Kidney (tissue), 14 donors: ENCODE data around the gene CUEDC1. TPM values are rescaled to one million over a fixed set of nuclear protein-coding genes. Genes with fewer than 3 reads are reported as not detected.

Experiments
- DNase-seq, 5 donors: peaks; one replicate each; pipeline ENCODE4 v3.0.0-alpha.2; 2013 to 2020
- FAIRE-seq: peaks from 2 replicates; lab custom pipeline; 2012; peaks lifted over from hg19 to GRCh38; lab: Jason Lieb, UNC
- H3K27ac ChIP-seq, 2 donors: one replicate each; pipeline ENCODE4 v1.7.0; 2013; ENCODE audit warnings: low read depth in 2 of 2, low read length in 2 of 2, inconsistent platforms in 1 of 2
- H3K27me3 ChIP-seq: one replicate; pipeline ENCODE4 v1.7.1; 2013; ENCODE audit warnings: low read length, inconsistent platforms; ENCODE audit not compliant: control insufficient read depth, insufficient read depth
- H3K36me3 ChIP-seq, 3 donors: one replicate each; pipeline versions ENCODE4 v1.7.0 to v1.7.1; 2013; ENCODE audit warnings: low read length in 3 of 3, control low read depth in 1 of 3, inconsistent platforms in 1 of 3; ENCODE audit not compliant: insufficient read depth in 3 of 3, control insufficient read depth in 2 of 3
- H3K4me1 ChIP-seq, 3 donors: one replicate each; pipeline versions ENCODE4 v1.7.0 to v1.7.1; 2013; ENCODE audit warnings: low read length in 3 of 3, inconsistent platforms in 1 of 3, low read depth in 1 of 3; ENCODE audit not compliant: control insufficient read depth in 2 of 3, insufficient read depth in 2 of 3
- H3K4me3 ChIP-seq, 3 donors: one replicate each; pipeline versions ENCODE4 v1.7.0 to v1.8.1; 2013; ENCODE audit warnings: low read length in 3 of 3, control low read depth in 1 of 3, inconsistent platforms in 1 of 3
- H3K9ac ChIP-seq, 3 donors: one replicate each; pipeline versions ENCODE4 v1.7.0 to v1.7.1; 2013; ENCODE audit warnings: low read length in 3 of 3, control low read depth in 1 of 3, inconsistent platforms in 1 of 3
- H3K9me3 ChIP-seq, 3 donors: one replicate each; pipeline versions ENCODE4 v1.7.0 to v1.7.1; 2013; ENCODE audit warnings: low read length in 3 of 3, control low read depth in 1 of 3, inconsistent platforms in 1 of 3; ENCODE audit not compliant: control insufficient read depth in 2 of 3, insufficient read depth in 1 of 3
- intact Hi-C: fragments of 100-400 bp; cut with DNase I; formaldehyde crosslinking; loops from one replicate; pipeline ENCODE4 v1.11.1; 2022
- polyA plus RNA-seq: library from polyadenylated mRNA; stranded (reverse); fragments of 350-450 nt; fragmentation: Illumina TruSeq; extraction: RNeasy Lipid Tissue Mini Kit (QIAGEN cat#74804); gene quantifications from one replicate; pipeline ENCODE4 v1.2.3, GENCODE V29; 2014; ENCODE audit warnings: low read depth, low replicate concordance; ENCODE audit not compliant: insufficient read depth
- total RNA-seq: library from RNA; stranded (reverse); fragmentation: NEBNext Ultra II Directional; extraction: Animal tissue kit (Norgen Biotek cat#: 25700); gene quantifications from one replicate; pipeline ENCODE4 v1.2.1, GENCODE V29; 2021
- TF ChIP-seq, protein P1 (sequence below): IDR thresholded peaks from 3 replicates; pipeline ENCODE4 v1.5.1; 2012; ENCODE audit warnings: mild to moderate bottlenecking, moderate library complexity, borderline replicate concordance; ENCODE audit not compliant: insufficient read depth; ENCODE audit errors: extremely low read depth
- donor health status: control.
- donor health status: control.
- donor health status: control.
- donor health status: control.
- donor health status: control.
- donor health status: DM: yes; HTN: yes; CAD: no.
- donor health status: Normal renal cell carcinoma (clear cell type).

CUEDC1 gene
- total and polyA plus RNA-seq, 2 donors from 2014 or later, result 33.0 to 52.3 TPM

- Histone ChIP-seq H3K9ac (peak overlapping the region in 1 of 3 donors; percentile 49), H3K4me3 (no peak overlapping the region), H3K4me1 (peaks cover 3 to 50% (median 43%) of the 10 kb centered on the region in 3 donors), H3K9me3 (no peaks in the 10 kb centered on the region), H3K36me3 (no peaks in the 10 kb centered on the region), H3K27ac (peak overlapping the region; percentile 90 to 98), H3K27me3 (no peaks in the 10 kb centered on the region)
- TF ChIP-seq, protein P1, sequence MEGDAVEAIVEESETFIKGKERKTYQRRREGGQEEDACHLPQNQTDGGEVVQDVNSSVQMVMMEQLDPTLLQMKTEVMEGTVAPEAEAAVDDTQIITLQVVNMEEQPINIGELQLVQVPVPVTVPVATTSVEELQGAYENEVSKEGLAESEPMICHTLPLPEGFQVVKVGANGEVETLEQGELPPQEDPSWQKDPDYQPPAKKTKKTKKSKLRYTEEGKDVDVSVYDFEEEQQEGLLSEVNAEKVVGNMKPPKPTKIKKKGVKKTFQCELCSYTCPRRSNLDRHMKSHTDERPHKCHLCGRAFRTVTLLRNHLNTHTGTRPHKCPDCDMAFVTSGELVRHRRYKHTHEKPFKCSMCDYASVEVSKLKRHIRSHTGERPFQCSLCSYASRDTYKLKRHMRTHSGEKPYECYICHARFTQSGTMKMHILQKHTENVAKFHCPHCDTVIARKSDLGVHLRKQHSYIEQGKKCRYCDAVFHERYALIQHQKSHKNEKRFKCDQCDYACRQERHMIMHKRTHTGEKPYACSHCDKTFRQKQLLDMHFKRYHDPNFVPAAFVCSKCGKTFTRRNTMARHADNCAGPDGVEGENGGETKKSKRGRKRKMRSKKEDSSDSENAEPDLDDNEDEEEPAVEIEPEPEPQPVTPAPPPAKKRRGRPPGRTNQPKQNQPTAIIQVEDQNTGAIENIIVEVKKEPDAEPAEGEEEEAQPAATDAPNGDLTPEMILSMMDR, result no peak
- DNase-seq, result peak in 2 of 5 donors; percentile 53 to 93
- intact Hi-C loops, result no loop called here
- FAIRE-seq, result no peak
Observed at GRCh38 chr17:57889892-57890856, 65.0 kb downstream of the CUEDC1 start.

- no peak for DNase-seq
- intact Hi-C loops, result no loop called here
- H3K36me3 ChIP-seq, result peaks cover 0 to 7% (median 0%) of the 10 kb centered on the region in 3 donors
- peak overlapping the region; percentile 90 to 98 for H3K27ac ChIP-seq
- no peak overlapping the region for H3K9ac ChIP-seq
- TF ChIP-seq, protein P1, result no peak
- no peaks in the 10 kb centered on the region for H3K9me3 ChIP-seq
- peaks cover 3 to 44% (median 38%) of the 10 kb centered on the region in 3 donors for H3K4me1 ChIP-seq
- no peak overlapping the region for H3K4me3 ChIP-seq
- no peak for FAIRE-seq
- no peaks in the 10 kb centered on the region for H3K27me3 ChIP-seq
Observed at GRCh38 chr17:57889252-57889651, 66.0 kb downstream of the CUEDC1 start.

DNA sequence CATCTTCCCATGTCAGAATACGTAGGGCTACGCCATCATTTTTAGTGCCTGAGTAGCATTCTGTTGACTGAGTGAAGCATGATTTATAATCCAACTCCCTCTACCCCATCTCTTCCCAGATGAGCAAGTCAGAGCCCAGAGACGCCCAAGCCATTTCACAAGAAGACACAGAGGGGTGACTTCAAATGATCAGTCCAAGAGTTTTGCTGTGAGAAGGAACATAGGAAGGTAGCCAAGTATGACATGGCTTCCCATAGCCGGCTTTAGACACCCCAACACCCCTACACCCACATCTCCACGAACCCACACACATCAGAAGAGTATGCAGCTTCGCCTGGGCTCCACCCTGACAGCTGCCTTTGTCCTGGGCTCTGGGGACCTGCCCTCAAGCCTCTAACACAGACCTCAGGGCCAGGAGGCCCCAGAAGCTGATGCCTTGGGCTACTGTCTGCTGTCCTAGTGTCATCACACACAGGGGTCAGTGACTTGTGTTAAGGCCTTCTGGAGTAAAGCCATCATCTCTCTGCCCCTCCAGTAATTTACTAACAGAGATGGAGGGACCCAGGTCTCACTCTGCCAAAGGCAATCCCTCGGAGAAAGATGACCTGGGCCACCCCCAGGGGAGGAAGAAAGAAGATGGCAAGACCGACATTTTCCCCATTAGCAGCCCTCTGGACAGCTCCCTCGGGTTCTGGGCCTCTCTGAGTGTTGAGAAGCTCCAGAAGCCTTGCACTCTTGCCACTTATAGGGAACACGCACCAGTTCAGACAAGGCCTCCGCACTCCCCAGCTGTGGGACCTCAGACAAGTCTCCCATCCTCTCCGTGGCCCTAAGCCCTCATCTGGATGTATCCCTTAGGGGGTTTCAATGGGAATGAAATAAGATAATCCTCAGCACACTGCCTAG, 66.6 kb downstream of the CUEDC1 start:
- DNase-seq (no peak), FAIRE-seq (no peak)
- H3K4me3 ChIP-seq, result no peak overlapping the region
- intact Hi-C loops, result no loop called here
- TF ChIP-seq, protein P1, result no peak
- H3K27ac ChIP-seq, result no peak overlapping the region
- no peaks in the 10 kb centered on the region for H3K27me3 ChIP-seq
- peaks cover 0 to 7% (median 2%) of the 10 kb centered on the region in 3 donors for H3K36me3 ChIP-seq
- H3K4me1 ChIP-seq, result peaks cover 3 to 41% (median 37%) of the 10 kb centered on the region in 3 donors
- H3K9ac ChIP-seq, result no peak overlapping the region
- no peaks in the 10 kb centered on the region for H3K9me3 ChIP-seq
